PC-3 (cell line): ENCODE results near the gene WFDC9.

Experiments
- EZH2 ChIP-seq: fragments of 300-600 bp; sonication (generic); IDR thresholded peaks from one replicate; pipeline ENCODE4 v1.6.1; 2017; ENCODE audit warnings: antibody characterized with exemption, mild to moderate bottlenecking, low read length; ENCODE audit not compliant: unreplicated experiment
- EZH2phosphoT487 ChIP-seq: fragments of 300-600 bp; sonication (generic); IDR thresholded peaks from 2 replicates; pipeline ENCODE4 v1.6.1; 2018; ENCODE audit warnings: mild to moderate bottlenecking, antibody characterized with exemption, low read length, borderline replicate concordance
- TF ChIP-seq, protein P1 (sequence below): fragments of 300-600 bp; sonication (generic); conservative IDR thresholded peaks from 2 replicates; pipeline ENCODE4 v1.5.1; 2017; ENCODE audit warnings: antibody characterized with exemption, low read depth, mild to moderate bottlenecking, low read length

- TF ChIP-seq, protein P1, sequence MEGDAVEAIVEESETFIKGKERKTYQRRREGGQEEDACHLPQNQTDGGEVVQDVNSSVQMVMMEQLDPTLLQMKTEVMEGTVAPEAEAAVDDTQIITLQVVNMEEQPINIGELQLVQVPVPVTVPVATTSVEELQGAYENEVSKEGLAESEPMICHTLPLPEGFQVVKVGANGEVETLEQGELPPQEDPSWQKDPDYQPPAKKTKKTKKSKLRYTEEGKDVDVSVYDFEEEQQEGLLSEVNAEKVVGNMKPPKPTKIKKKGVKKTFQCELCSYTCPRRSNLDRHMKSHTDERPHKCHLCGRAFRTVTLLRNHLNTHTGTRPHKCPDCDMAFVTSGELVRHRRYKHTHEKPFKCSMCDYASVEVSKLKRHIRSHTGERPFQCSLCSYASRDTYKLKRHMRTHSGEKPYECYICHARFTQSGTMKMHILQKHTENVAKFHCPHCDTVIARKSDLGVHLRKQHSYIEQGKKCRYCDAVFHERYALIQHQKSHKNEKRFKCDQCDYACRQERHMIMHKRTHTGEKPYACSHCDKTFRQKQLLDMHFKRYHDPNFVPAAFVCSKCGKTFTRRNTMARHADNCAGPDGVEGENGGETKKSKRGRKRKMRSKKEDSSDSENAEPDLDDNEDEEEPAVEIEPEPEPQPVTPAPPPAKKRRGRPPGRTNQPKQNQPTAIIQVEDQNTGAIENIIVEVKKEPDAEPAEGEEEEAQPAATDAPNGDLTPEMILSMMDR, result no peak
- TF ChIP-seq EZH2, result no peak
- TF ChIP-seq EZH2phosphoT487, result no peak
These were observed 52.9 kb downstream of the WFDC9 start for GRCh38 chr20:45578231-45578630.
